AG04450 (cell line): ENCODE data around the gene SPARC. TPM values are rescaled to one million over a fixed set of nuclear protein-coding genes. Genes with fewer than 3 reads are reported as not detected.

ENCODE experiments used
- CTCF ChIA-PET: fragments of 300-600, 350-600 bp; formaldehyde crosslinking; extraction: SDS; loops from one replicate; lab custom pipeline; 2022; ENCODE audit warnings: antibody characterized with exemption, inconsistent platforms; lab: Charles Lee
- POLR2A ChIA-PET: fragments of 350-600 bp; formaldehyde crosslinking; extraction: SDS; loops from one replicate; lab custom pipeline; 2021; ENCODE audit warnings: antibody characterized with exemption, inconsistent platforms; lab: Yijun Ruan, JAX
- DNase-seq: peaks from one replicate; pipeline ENCODE4 v3.0.0-alpha.2; 2011; ENCODE audit warnings: low read depth, low spot score
- H3K27ac ChIP-seq: one replicate; pipeline ENCODE4 v1.5.1; 2012; ENCODE audit warnings: low read depth, low read length, control low read depth
- H3K27me3 ChIP-seq: one replicate; pipeline ENCODE4 v1.6.0; 2012; ENCODE audit warnings: low read length; ENCODE audit not compliant: control insufficient read depth, insufficient read depth
- H3K4me3 ChIP-seq: 2 replicates; pipeline ENCODE4 v1.5.1; 2011; ENCODE audit warnings: mild to moderate bottlenecking, low read depth, low read length, control low read depth
- H3K9me3 ChIP-seq: 2 replicates; pipeline ENCODE4 v1.5.1; 2012; ENCODE audit warnings: low read length; ENCODE audit not compliant: control insufficient read depth, insufficient read depth
- polyA plus RNA-seq: library from polyadenylated mRNA; depleted of rRNA; stranded (reverse); fragments of >200 nt; gene quantifications from 2 replicates; pipeline ENCODE4 v1.2.3, GENCODE V29; 2011
- TF ChIP-seq, protein P1 (sequence below): IDR thresholded peaks from 2 replicates; pipeline ENCODE4 v1.5.1; 2011; ENCODE audit warnings: low read depth, low read length, control low read depth, inconsistent platforms

Gene SPARC
- polyA plus RNA-seq, 1 experiment = 5,773 TPM

DNA sequence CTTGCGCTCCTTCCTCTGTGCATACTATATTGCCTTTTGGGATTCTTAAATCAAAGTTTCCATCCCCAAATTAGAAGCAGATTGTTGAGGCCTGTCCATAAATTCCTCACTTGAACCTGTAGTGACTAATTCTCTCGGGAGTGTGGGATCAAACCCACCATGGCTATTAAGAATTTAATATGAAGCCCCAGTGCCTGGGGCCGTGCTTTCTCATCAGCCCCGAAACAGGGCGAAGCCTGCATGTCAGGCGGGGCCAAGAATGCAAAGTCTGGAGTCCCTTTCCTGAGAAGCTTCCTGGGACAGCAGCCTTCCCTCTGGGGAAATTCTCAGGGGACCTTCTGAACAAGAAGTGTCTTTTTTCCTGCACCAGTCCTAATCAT lies 66.3 kb downstream of the SPARC start:
- no peaks in the 10 kb centered on the region for H3K9me3 ChIP-seq
- DNase-seq = no peak
- no peak overlapping the region for H3K4me3 ChIP-seq
- H3K27ac ChIP-seq = no peak overlapping the region
- CTCF ChIA-PET = no interaction called here
- peaks cover 19% of the 10 kb centered on the region for H3K27me3 ChIP-seq
- POLR2A ChIA-PET = no interaction called here
- TF ChIP-seq, protein P1, sequence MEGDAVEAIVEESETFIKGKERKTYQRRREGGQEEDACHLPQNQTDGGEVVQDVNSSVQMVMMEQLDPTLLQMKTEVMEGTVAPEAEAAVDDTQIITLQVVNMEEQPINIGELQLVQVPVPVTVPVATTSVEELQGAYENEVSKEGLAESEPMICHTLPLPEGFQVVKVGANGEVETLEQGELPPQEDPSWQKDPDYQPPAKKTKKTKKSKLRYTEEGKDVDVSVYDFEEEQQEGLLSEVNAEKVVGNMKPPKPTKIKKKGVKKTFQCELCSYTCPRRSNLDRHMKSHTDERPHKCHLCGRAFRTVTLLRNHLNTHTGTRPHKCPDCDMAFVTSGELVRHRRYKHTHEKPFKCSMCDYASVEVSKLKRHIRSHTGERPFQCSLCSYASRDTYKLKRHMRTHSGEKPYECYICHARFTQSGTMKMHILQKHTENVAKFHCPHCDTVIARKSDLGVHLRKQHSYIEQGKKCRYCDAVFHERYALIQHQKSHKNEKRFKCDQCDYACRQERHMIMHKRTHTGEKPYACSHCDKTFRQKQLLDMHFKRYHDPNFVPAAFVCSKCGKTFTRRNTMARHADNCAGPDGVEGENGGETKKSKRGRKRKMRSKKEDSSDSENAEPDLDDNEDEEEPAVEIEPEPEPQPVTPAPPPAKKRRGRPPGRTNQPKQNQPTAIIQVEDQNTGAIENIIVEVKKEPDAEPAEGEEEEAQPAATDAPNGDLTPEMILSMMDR = no peak

DNA sequence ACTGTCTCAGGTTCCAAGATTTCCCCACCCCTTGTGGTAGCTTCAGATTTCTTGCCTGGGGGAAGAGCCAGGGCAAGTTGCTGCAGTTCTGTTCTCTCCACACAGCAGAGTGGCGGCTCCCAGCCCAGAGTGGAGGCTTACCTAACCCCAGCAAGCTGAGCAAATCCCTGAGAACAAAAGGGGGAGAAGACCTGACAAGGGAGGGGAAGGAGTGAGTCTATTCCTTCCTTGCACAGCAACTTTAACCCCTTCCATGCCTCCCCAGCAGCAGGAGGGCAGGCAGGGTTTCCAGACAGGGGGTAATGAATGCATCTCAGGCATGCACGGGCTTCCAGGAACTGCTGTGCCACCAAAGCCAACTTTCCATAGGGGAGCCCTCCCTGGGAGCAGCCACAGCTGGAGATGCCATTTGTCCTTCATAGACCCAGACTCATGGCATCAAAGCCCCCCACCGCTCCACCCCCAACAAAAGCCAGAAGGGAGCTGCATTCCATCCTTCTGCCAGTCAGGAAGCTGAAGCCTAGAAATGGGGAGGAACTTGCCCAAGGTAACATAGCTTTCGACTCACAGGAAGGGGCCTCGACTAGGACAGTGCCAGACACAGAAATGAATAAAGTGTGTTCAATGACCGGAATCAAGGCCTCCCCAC lies 66.8 kb downstream of the SPARC start:
- Histone ChIP-seq H3K9me3 (no peaks in the 10 kb centered on the region), H3K4me3 (no peak overlapping the region), H3K27me3 (peaks cover 19% of the 10 kb centered on the region), H3K27ac (no peak overlapping the region)
- ChIA-PET CTCF (interaction anchor here (0.5 to 1.4 kb wide), 2 partner anchors 11 to 32 kb away, joined by 4 read pairs; no protein-coding TSS in a partner anchor), POLR2A (no interaction called here)
- no peak for DNase-seq
- TF ChIP-seq, protein P1 = no peak

DNA sequence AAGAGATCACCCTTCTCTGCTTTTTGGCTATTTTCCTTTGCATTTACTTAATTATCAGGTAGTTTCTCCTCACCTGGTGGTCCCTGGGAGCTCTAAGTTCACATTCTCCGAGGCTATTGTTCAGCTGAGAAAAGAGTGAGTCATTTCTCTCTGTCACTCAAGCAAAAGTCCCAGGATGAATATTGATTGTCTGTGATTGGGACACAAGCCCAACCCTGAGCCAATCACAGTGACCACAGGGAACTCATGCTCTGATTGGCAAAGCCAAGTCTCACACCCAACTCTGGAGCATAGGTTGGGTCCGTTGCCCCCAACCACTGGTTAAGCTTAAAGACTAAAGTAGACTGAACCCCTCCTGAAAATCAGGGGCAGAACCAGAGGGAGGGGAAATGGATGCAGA lies 67.8 kb downstream of the SPARC start:
- H3K9me3 ChIP-seq = no peaks in the 10 kb centered on the region
- POLR2A ChIA-PET = no interaction called here
- no peak for DNase-seq
- TF ChIP-seq, protein P1 = no peak
- no peak overlapping the region for H3K4me3 ChIP-seq
- H3K27ac ChIP-seq = no peak overlapping the region
- CTCF ChIA-PET = interaction anchor here (1.4 kb wide), 1 partner anchor 34 kb away, joined by 4 read pairs; no protein-coding TSS in a partner anchor
- H3K27me3 ChIP-seq = peaks cover 22% of the 10 kb centered on the region

DNA sequence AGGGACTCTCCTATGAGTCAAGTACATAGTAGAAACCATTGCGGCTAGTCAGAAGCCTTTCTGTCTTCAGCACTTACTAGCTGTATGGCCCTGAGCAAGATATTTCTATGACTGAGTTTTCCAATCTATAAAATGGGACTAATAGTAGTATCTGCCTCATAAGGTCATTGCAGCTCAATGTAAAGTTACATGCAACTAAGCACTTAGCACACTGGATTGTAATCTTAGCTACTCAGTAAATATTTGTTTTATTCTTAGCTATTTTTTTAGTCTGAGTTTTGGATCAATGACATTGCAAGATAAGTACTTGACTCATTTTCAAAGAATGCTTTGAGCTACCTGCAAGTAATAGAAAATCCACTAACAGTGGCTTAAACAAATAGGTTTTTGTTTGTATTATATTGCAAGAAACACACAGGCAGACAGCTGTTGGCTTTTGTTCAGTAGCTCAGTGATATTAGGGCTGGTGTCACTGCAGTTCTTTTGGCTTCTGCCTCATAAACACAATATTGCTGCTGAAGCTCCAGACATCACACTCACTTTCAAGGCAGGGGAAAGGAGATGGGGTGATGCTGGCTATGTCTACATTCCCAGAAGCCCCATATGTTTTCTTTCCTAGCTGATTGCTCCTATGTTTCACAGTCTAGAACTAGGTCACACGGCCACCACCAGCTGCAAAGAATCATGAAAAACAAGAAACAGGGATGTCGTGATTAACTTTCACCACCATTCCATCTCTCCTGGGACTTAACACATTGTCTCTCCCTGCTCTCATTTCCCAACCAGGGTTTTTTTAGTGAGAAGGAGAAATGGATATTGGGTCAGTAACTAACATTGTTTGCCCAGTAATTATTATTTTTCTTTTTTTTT lies 68.6 kb downstream of the SPARC start:
- no peak for DNase-seq
- ChIA-PET POLR2A (no interaction called here), CTCF (no interaction called here)
- H3K9me3 ChIP-seq = no peaks in the 10 kb centered on the region
- peaks cover 22% of the 10 kb centered on the region for H3K27me3 ChIP-seq
- no peak overlapping the region for H3K4me3 ChIP-seq
- TF ChIP-seq, protein P1 = no peak
- H3K27ac ChIP-seq = no peak overlapping the region

DNA sequence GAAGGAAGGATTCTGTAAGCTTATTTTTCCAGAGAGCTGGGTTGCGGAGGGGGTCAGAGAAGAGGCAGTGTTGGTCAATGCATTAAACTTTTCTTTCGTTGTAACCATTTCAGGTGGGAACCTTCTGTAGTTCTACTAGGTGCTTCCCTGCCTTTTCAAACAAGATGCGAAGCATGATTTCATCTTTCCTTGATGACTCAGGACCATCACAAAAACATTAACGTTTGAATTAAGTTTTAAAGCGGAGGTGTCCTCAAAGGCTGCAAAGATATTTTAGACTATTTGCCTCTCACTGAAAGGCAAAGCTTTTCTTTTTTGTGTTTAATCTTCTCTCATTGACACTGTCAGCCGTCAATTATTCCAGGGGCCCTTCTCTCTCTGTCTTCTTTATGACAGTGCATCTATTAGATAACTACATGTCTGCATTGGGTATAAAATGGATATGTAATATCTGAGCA lies 69.3 kb downstream of the SPARC start:
- POLR2A ChIA-PET = no interaction called here

More for the DNA sequence above, 69.3 kb downstream of the SPARC start:
- TF ChIP-seq, protein P1 = no peak
- Histone ChIP-seq H3K27me3 (peaks cover 20% of the 10 kb centered on the region), H3K9me3 (no peaks in the 10 kb centered on the region), H3K27ac (no peak overlapping the region), H3K4me3 (no peak overlapping the region)
- DNase-seq = no peak
- CTCF ChIA-PET = no interaction called here
